ENCODE measurements around the gene GNG14.

The GNG14 gene

GRCh38 chr19:12657966-12658365, 29.8 kb upstream of the GNG14 start:
- H3K27me3 Mint-ChIP-seq = no peaks in the 10 kb centered on the region
- peaks cover 43% of the 10 kb centered on the region for H3K36me3 Mint-ChIP-seq (ENCODE audit: low read depth)
- no peak overlapping the region for H3K4me3 Mint-ChIP-seq
- H3K4me1 Mint-ChIP-seq (ENCODE audit: low read depth) = no peaks in the 10 kb centered on the region
- H3K9me3 Mint-ChIP-seq = no peaks in the 10 kb centered on the region
- H3K27ac Mint-ChIP-seq = no peak overlapping the region

GRCh38 chr19:12660980-12661379, 26.8 kb upstream of the GNG14 start:
- Mint-ChIP-seq H3K36me3 (ENCODE audit: low read depth) (peaks cover 55% of the 10 kb centered on the region), H3K9me3 (no peaks in the 10 kb centered on the region), H3K4me3 (no peak overlapping the region)

GRCh38 chr19:12664406-12665280, 23.2 kb upstream of the GNG14 start:
- Mint-ChIP-seq H3K4me3 (peak overlapping the region; percentile 97), H3K4me1 (ENCODE audit: low read depth) (peaks cover 52% of the 10 kb centered on the region), H3K36me3 (ENCODE audit: low read depth) (peaks cover 34% of the 10 kb centered on the region), H3K9me3 (no peaks in the 10 kb centered on the region), H3K27ac (peak overlapping the region; percentile 95), H3K27me3 (no peaks in the 10 kb centered on the region)

More at GRCh38 chr19:12660980-12661379, 26.8 kb upstream of the GNG14 start:
- Mint-ChIP-seq H3K27me3 (no peaks in the 10 kb centered on the region), H3K27ac (no peak overlapping the region), H3K4me1 (ENCODE audit: low read depth) (peaks cover 24% of the 10 kb centered on the region)

DNA sequence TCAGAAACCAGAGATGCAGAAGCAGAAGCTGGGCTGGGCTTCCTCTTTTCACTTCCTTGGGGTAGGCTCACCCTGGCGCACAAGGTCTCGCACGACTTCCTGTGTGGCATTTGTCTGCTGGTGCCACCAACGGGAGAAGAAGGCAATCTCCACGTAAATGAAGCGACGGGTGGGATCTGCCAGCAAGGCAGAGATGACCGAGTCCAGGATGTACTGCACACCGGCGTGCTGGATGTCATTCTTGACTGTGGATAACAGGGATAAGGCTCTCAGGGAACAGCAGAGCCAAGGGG, 22.6 kb upstream of the GNG14 start:
- Mint-ChIP-seq H3K27ac (peak overlapping the region; percentile 95), H3K4me1 (ENCODE audit: low read depth) (peaks cover 52% of the 10 kb centered on the region), H3K36me3 (ENCODE audit: low read depth) (peaks cover 28% of the 10 kb centered on the region)

GRCh38 chr19:12665671-12666264, 22.0 kb upstream of the GNG14 start:
- Mint-ChIP-seq H3K27me3 (no peaks in the 10 kb centered on the region), H3K36me3 (ENCODE audit: low read depth) (peaks cover 29% of the 10 kb centered on the region), H3K9me3 (no peaks in the 10 kb centered on the region), H3K4me3 (peak overlapping the region; percentile 97), H3K4me1 (ENCODE audit: low read depth) (peaks cover 58% of the 10 kb centered on the region), H3K27ac (peak overlapping the region; percentile 95)

More for the DNA sequence above, 22.6 kb upstream of the GNG14 start:
- H3K27me3 Mint-ChIP-seq = no peaks in the 10 kb centered on the region
- H3K4me3 Mint-ChIP-seq = peak overlapping the region; percentile 97
- H3K9me3 Mint-ChIP-seq = no peaks in the 10 kb centered on the region

DNA sequence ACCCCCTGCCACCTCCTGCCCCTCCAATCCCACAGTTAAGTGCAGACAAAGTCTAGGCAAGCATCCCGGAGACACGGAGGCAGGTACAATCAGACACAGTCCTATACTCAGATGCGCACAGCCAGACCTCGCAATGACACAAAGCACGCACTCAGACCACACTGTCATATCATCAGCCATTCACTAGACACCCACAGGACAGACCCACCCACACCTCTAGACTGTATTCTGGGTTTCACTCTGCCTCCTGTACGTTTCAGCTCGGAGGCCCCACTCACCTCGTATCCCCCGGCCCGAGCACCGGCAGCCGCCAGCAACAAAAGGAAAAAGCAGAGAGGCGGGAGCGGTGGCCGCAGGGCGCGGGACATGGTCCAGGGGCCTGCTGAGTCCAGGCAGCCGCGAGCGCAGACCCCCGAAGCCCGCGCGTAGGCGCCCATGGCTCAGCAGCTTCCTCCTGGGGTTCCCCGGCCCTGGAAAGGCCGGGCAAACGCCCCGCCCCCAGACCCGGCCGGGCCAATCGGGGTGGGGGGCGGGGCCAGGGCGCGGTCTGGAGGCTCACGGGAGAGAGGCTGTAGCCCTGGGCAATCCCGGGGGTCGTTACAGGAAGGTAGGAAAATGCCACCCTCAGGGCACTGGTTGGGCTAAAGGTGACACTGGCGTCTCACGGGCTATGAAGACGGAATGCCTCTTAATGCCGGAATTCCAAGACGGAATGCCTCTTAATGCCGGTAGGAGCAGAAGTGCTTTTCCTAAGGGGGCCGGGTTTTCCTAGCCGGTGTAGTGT, 21.3 kb upstream of the GNG14 start, which contains the start of the genes MAN2B1 and WDR83:
MAN2B1 (minus strand) TSS at position 478 of the 784 bp plus-strand sequence; CDS start at position 437, 41 bp downstream.
WDR83 (plus strand) TSS at position 543 of the 784 bp plus-strand sequence. CDS start 2,984 bp downstream, outside the sequence.
- Mint-ChIP-seq H3K36me3 (ENCODE audit: low read depth) (peaks cover 29% of the 10 kb centered on the region), H3K27me3 (no peaks in the 10 kb centered on the region), H3K27ac (peak within 1 kb of the TSS; percentile 95), H3K9me3 (no peaks in the 10 kb centered on the region), H3K4me3 (peak within 1 kb of the TSS; percentile 97), H3K4me1 (ENCODE audit: low read depth) (peaks cover 60% of the 10 kb centered on the region)

DNA sequence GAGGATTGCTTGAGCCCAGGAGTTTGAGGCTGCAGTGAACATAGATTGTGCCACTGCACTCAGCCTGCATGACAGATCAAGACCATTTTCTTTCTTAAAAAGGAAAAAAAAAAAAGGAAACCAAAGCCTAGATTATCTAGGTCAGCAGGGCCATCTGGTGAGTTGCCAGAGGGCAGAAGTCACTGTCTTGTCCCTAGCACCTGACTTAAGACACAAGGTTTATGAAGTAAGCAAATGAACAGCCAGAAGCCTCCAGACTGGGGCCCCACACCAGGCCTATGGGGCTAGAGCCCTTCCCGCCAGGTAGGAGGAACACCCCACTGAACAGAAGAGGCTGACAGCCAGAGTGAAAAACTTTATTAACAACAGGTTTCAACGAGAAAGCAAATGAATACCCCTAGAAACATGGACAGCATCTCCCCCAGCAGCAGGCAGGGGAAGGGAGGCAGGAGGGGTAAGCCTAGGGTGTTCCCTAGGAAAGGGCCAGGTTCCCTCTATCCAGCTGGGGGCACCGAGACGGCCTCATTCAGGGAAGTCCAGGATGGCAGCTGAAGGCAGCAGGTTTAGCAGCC, 20.0 kb upstream of the GNG14 start:
- H3K4me3 Mint-ChIP-seq = peak overlapping the region; percentile 92
- no peaks in the 10 kb centered on the region for H3K27me3 Mint-ChIP-seq
- peaks cover 35% of the 10 kb centered on the region for H3K36me3 Mint-ChIP-seq (ENCODE audit: low read depth)
- no peaks in the 10 kb centered on the region for H3K9me3 Mint-ChIP-seq
- H3K27ac Mint-ChIP-seq = peak overlapping the region; percentile 100
- H3K4me1 Mint-ChIP-seq (ENCODE audit: low read depth) = peaks cover 65% of the 10 kb centered on the region

DNA sequence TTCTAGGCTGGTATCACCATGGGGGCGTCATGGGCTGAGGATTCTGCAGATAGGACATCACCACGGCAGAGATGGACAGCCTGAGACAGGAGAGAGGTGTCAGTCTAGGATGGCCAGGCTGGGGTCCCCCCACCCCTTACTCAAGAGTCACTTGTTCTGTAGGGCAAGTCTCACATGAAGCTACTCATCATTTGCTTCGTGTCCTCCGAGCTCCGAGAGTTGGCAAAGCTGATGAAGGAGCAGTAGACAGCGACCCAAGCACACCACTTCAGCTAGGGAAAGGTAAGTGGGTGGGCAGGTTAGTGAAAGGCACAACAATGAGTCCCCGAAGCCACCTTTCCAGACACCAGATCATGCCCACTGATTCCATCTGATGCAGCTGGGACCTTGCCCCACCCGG, 19.5 kb upstream of the GNG14 start:
- Mint-ChIP-seq H3K27ac (peak overlapping the region; percentile 100), H3K9me3 (no peaks in the 10 kb centered on the region), H3K4me1 (ENCODE audit: low read depth) (peaks cover 65% of the 10 kb centered on the region), H3K4me3 (peak overlapping the region; percentile 92), H3K36me3 (ENCODE audit: low read depth) (peaks cover 31% of the 10 kb centered on the region), H3K27me3 (no peaks in the 10 kb centered on the region)

GRCh38 chr19:12668932-12669269, 18.9 kb upstream of the GNG14 start:
- Mint-ChIP-seq H3K27me3 (no peaks in the 10 kb centered on the region), H3K4me1 (ENCODE audit: low read depth) (peaks cover 62% of the 10 kb centered on the region), H3K4me3 (peak overlapping the region; percentile 92), H3K9me3 (no peaks in the 10 kb centered on the region), H3K27ac (peak overlapping the region; percentile 100), H3K36me3 (ENCODE audit: low read depth) (peaks cover 28% of the 10 kb centered on the region)

- Mint-ChIP-seq H3K27ac (peak overlapping the region; percentile 100), H3K36me3 (ENCODE audit: low read depth) (peaks cover 27% of the 10 kb centered on the region), H3K4me1 (ENCODE audit: low read depth) (peaks cover 56% of the 10 kb centered on the region), H3K27me3 (no peaks in the 10 kb centered on the region), H3K9me3 (no peaks in the 10 kb centered on the region), H3K4me3 (peak overlapping the region; percentile 92)
Observed at GRCh38 chr19:12669270-12670158, 18.3 kb upstream of the GNG14 start.

- peaks cover 20% of the 10 kb centered on the region for H3K36me3 Mint-ChIP-seq (ENCODE audit: low read depth)
- no peaks in the 10 kb centered on the region for H3K9me3 Mint-ChIP-seq
- no peaks in the 10 kb centered on the region for H3K27me3 Mint-ChIP-seq
- H3K4me3 Mint-ChIP-seq = peak overlapping the region; percentile 92
- peak overlapping the region; percentile 100 for H3K27ac Mint-ChIP-seq
- peaks cover 48% of the 10 kb centered on the region for H3K4me1 Mint-ChIP-seq (ENCODE audit: low read depth)
Observed at GRCh38 chr19:12670159-12670928, 17.5 kb upstream of the GNG14 start.

GRCh38 chr19:12672744-12673143, 15.1 kb upstream of the GNG14 start:
- Mint-ChIP-seq H3K36me3 (ENCODE audit: low read depth) (peaks cover 33% of the 10 kb centered on the region), H3K9me3 (no peaks in the 10 kb centered on the region), H3K27ac (no peak overlapping the region), H3K4me3 (no peak overlapping the region), H3K4me1 (ENCODE audit: low read depth) (peaks cover 40% of the 10 kb centered on the region), H3K27me3 (no peaks in the 10 kb centered on the region)

DNA sequence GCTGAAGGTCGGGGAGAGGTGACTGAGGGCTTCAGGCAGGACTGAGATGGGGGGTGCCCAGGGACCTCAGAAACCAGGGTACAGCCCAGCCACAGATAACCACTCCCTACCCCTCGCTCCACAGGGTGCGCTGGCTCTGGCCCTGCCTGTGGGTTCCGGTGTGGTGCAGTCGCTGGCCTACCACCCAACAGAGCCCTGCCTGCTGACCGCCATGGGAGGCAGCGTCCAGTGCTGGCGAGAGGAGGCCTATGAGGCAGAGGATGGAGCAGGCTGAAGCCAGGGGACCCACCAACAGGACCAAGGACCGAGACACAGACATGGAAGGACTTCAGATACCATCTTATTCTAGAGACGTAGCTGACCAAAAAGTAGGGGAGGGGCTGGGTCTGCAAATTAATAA, 12.4 kb upstream of the GNG14 start:
- Mint-ChIP-seq H3K27ac (no peak overlapping the region), H3K9me3 (no peaks in the 10 kb centered on the region), H3K4me3 (no peak overlapping the region), H3K4me1 (ENCODE audit: low read depth) (peaks cover 34% of the 10 kb centered on the region), H3K27me3 (no peaks in the 10 kb centered on the region), H3K36me3 (ENCODE audit: low read depth) (peaks cover 44% of the 10 kb centered on the region)

Data from stimulated activated naive CD8-positive, alpha-beta T cell treated with anti-CD3 and anti-CD28 coated beads, Interleukin-15, Interleukin-2, amounts not matched to agents 100 ng/mL and 50 ng/mL, for 24 hours (primary cell).